PC-3 (cell line): ENCODE results near the gene CNTNAP2. TPM values are rescaled to one million over a fixed set of nuclear protein-coding genes. Genes with fewer than 3 reads are reported as not detected.

Experiments
- ATAC-seq: fragments of 200-7000 bp; cut with Tn5 transposase; 2 replicates; pipeline ENCODE4 v1.9.1; 2020; ENCODE audit warnings: mild to moderate bottlenecking, moderate library complexity
- BruUV-seq: library from RNA; stranded (reverse); fragments of 400-500 nt; replicated peaks from 2 replicates; lab custom pipeline; 2021; lab: Mats Ljungman, UMichigan
- CTCF ChIA-PET: fragments of 300-600 bp; sonication (Branson Sonifier 250); formaldehyde crosslinking; loops from one replicate; lab custom pipeline; 2022; ENCODE audit warnings: antibody characterized with exemption; lab: Charles Lee
- POLR2A ChIA-PET: fragments of 300-600 bp; sonication (Branson Sonifier 250); formaldehyde crosslinking; loops from one replicate; lab custom pipeline; 2022; ENCODE audit warnings: antibody characterized with exemption; ENCODE audit not compliant: unreplicated experiment; lab: Charles Lee
- DNase-seq: peaks from one replicate; pipeline ENCODE4 v3.0.0-alpha.2; 2015
- H2AFZ ChIP-seq: fragments of 300-600 bp; sonication (generic); 2 replicates; pipeline ENCODE4 v1.6.0; 2016; ENCODE audit warnings: antibody characterized with exemption, low read length
- H3F3A ChIP-seq: fragments of 300-600 bp; sonication (generic); one replicate; pipeline ENCODE4 v1.6.0; 2017; ENCODE audit warnings: antibody characterized with exemption, low read length, control low read depth, mild to moderate bottlenecking; ENCODE audit not compliant: unreplicated experiment
- H3K27ac ChIP-seq: fragments of 300-600 bp; sonication (generic); 2 replicates; pipeline ENCODE4 v1.5.1; 2016; ENCODE audit warnings: mild to moderate bottlenecking, low read length
- H3K27me3 ChIP-seq: fragments of 300-600 bp; sonication (generic); 2 replicates; pipeline ENCODE4 v1.6.1; 2016; ENCODE audit warnings: low read length, mixed read lengths
- H3K36me3 ChIP-seq: fragments of 300-600 bp; sonication (generic); 2 replicates; pipeline ENCODE4 v1.6.1; 2016; ENCODE audit warnings: low read depth, mixed run types, low read length, mixed read lengths
- H3K4me1 ChIP-seq: fragments of 300-600 bp; sonication (generic); 2 replicates; pipeline ENCODE4 v1.5.1; 2016; ENCODE audit warnings: low read length; ENCODE audit not compliant: insufficient read depth
- H3K4me2 ChIP-seq: fragments of 300-600 bp; sonication (generic); 2 replicates; pipeline ENCODE4 v1.6.0; 2016; ENCODE audit warnings: low read length
- H3K4me3 ChIP-seq: fragments of 300-600 bp; sonication (generic); 2 replicates; pipeline ENCODE4 v1.5.1; 2016; ENCODE audit warnings: mild to moderate bottlenecking, low read length, mixed read lengths
- H3K79me2 ChIP-seq: fragments of 300-600 bp; sonication (generic); 2 replicates; pipeline ENCODE4 v1.6.1; 2017; ENCODE audit warnings: low read length, mixed read lengths
- H3K9ac ChIP-seq: fragments of 300-600 bp; sonication (generic); 2 replicates; pipeline ENCODE4 v1.6.0; 2016; ENCODE audit warnings: mild to moderate bottlenecking, low read length
- H3K9me2 ChIP-seq: fragments of 300-600 bp; sonication (generic); replicated peaks from 2 replicates; pipeline ENCODE4 v1.6.1; 2016; ENCODE audit warnings: mixed run types, low read length, mixed read lengths
- H3K9me3 ChIP-seq: fragments of 300-600 bp; sonication (generic); 2 replicates; pipeline ENCODE4 v1.6.1; 2016; ENCODE audit warnings: low read length, mixed read lengths
- H4K20me1 ChIP-seq: fragments of 300-600 bp; sonication (generic); 2 replicates; pipeline ENCODE4 v1.6.1; 2016; ENCODE audit warnings: low read length, mixed read lengths
- EZH2 ChIP-seq: fragments of 300-600 bp; sonication (generic); IDR thresholded peaks from one replicate; pipeline ENCODE4 v1.6.1; 2017; ENCODE audit warnings: antibody characterized with exemption, mild to moderate bottlenecking, low read length; ENCODE audit not compliant: unreplicated experiment
- EZH2phosphoT487 ChIP-seq: fragments of 300-600 bp; sonication (generic); IDR thresholded peaks from 2 replicates; pipeline ENCODE4 v1.6.1; 2018; ENCODE audit warnings: mild to moderate bottlenecking, antibody characterized with exemption, low read length, borderline replicate concordance
- intact Hi-C: fragments of 100-400 bp; cut with micrococcal nuclease; formaldehyde crosslinking; loops from 2 replicates; pipeline ENCODE4 v1.9.0; 2023
- total RNA-seq: library from RNA; depleted of rRNA; stranded (reverse); fragments of >200 nt; gene quantifications from 2 replicates; pipeline ENCODE4 v1.2.3, GENCODE V29; 2014
- TF ChIP-seq, protein P1 (sequence below): fragments of 300-600 bp; sonication (generic); conservative IDR thresholded peaks from 2 replicates; pipeline ENCODE4 v1.5.1; 2017; ENCODE audit warnings: antibody characterized with exemption, low read depth, mild to moderate bottlenecking, low read length

The CNTNAP2 gene
- total RNA-seq, 1 experiment from 2014 or later = 1.5 TPM

DNA sequence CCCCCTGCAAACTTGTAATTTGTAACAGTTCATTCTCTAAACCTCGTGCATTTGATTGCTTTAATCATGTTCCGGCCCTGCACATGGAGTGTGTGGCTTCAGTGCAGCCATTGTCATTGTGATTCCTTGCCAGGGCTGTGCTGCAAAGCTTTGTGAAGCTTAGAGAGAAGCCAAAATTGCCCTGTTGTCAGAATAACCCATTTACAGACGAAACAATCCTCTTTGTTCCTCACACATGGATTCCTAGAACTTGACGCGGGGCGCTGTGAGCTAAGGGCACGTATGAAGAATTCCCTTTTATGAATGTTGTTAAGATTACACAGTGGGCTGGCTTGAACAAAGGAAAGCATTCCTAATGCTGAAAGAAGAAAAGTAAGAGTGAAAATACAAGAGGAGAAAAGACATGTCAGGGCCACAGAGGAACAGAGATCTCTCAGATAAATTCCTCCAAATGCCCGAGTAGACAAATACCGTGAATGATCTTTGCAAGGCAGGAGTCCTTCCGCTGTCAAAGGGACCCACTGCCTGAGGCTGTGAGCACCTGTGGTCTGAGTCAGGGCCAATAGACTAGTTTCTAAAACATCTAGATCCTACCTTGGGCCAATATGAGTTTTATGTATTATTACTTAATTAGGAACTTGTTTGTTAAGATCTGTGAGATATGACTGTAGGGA, 2268.5 kb downstream of the CNTNAP2 start:
- Histone ChIP-seq H2AFZ (no peak overlapping the region), H3F3A (no peaks in the 10 kb centered on the region), H3K27me3 (peaks cover 24% of the 10 kb centered on the region), H3K4me1 (no peaks in the 10 kb centered on the region), H3K79me2 (no peaks in the 10 kb centered on the region), H3K36me3 (no peaks in the 10 kb centered on the region), H3K4me2 (no peak overlapping the region), H3K27ac (no peak overlapping the region), H3K4me3 (no peak overlapping the region), H3K9ac (no peak overlapping the region), H4K20me1 (no peaks in the 10 kb centered on the region), H3K9me2 (no peaks in the 10 kb centered on the region), H3K9me3 (no peaks in the 10 kb centered on the region)
- TF ChIP-seq, protein P1, sequence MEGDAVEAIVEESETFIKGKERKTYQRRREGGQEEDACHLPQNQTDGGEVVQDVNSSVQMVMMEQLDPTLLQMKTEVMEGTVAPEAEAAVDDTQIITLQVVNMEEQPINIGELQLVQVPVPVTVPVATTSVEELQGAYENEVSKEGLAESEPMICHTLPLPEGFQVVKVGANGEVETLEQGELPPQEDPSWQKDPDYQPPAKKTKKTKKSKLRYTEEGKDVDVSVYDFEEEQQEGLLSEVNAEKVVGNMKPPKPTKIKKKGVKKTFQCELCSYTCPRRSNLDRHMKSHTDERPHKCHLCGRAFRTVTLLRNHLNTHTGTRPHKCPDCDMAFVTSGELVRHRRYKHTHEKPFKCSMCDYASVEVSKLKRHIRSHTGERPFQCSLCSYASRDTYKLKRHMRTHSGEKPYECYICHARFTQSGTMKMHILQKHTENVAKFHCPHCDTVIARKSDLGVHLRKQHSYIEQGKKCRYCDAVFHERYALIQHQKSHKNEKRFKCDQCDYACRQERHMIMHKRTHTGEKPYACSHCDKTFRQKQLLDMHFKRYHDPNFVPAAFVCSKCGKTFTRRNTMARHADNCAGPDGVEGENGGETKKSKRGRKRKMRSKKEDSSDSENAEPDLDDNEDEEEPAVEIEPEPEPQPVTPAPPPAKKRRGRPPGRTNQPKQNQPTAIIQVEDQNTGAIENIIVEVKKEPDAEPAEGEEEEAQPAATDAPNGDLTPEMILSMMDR = no peak
- TF ChIP-seq EZH2phosphoT487 = no peak
- no peak for TF ChIP-seq EZH2
- ChIA-PET CTCF (no interaction called here), POLR2A (no interaction called here)
- DNase-seq (no peak), ATAC-seq (no peak)
- intact Hi-C loops = no loop called here
- no TSS peak for BruUV-seq

DNA sequence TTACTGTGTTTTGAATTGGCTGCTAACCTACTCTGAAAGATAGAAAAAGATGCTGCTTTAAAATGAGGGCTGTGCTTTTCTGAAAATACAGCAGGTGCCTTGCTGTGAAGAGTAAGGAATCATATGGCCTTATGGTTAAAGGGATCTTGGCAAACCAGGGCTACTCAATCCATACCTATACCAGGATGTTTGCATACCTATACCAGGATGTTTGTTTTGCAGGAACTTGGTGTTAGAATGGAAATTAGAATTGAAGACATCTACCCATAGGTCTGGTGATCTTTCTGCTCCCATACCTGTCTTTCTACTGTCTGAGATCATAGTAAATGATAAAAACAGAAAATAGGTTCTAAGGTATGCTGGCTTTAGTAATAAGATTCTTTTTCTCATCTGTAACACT, 2273.8 kb downstream of the CNTNAP2 start:
- no peaks in the 10 kb centered on the region for H4K20me1 ChIP-seq
- H3K79me2 ChIP-seq = no peaks in the 10 kb centered on the region
- DNase-seq (no peak), ATAC-seq (no peak)
- H3K9me2 ChIP-seq = no peaks in the 10 kb centered on the region
- ChIA-PET POLR2A (no interaction called here), CTCF (no interaction called here)
- H3K4me3 ChIP-seq = no peak overlapping the region
- H2AFZ ChIP-seq = no peak overlapping the region
- H3K4me2 ChIP-seq = no peak overlapping the region
- H3K9me3 ChIP-seq = no peaks in the 10 kb centered on the region
- H3K9ac ChIP-seq = no peak overlapping the region
- H3K36me3 ChIP-seq = no peaks in the 10 kb centered on the region
- no TSS peak for BruUV-seq
- intact Hi-C loops = no loop called here
- H3K27ac ChIP-seq = no peak overlapping the region
- peaks cover 15% of the 10 kb centered on the region for H3K27me3 ChIP-seq
- H3K4me1 ChIP-seq = no peaks in the 10 kb centered on the region
- TF ChIP-seq EZH2phosphoT487 (no peak), EZH2 (no peak)
- TF ChIP-seq, protein P1 = no peak
- H3F3A ChIP-seq = no peaks in the 10 kb centered on the region

DNA sequence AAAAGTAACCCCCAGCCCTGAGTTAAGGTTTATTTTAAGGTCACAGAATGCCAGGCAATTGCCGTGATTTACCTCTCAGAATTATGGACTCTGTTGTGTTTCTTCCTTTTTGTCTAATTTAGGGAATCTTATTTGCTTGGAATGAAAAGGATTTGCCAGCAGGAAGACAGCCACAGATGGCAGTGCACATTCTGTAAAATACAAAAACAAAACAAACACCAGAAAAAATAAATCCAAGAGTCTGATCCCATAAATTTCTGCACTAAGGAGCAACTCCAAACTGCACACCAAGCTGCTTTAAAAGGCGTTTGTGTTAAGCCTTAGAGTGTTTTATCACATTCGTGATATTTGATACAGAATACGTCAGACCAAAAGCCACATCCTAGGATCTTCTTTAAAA, 2275.0 kb downstream of the CNTNAP2 start:
- POLR2A ChIA-PET = no interaction called here
- no peak overlapping the region for H2AFZ ChIP-seq
- no peak overlapping the region for H3K9ac ChIP-seq
- no peaks in the 10 kb centered on the region for H3K79me2 ChIP-seq
- H3K4me3 ChIP-seq = no peak overlapping the region
- H3K27me3 ChIP-seq = peaks cover 27% of the 10 kb centered on the region
- no peaks in the 10 kb centered on the region for H3F3A ChIP-seq
- H3K4me2 ChIP-seq = no peak overlapping the region
- no peak for ATAC-seq
- no peaks in the 10 kb centered on the region for H4K20me1 ChIP-seq
- H3K9me2 ChIP-seq = no peaks in the 10 kb centered on the region
- CTCF ChIA-PET = interaction anchor here (0.6 kb wide), 1 partner anchor 11 kb away, joined by 3 read pairs; no protein-coding TSS in a partner anchor
- no peaks in the 10 kb centered on the region for H3K4me1 ChIP-seq
- no peaks in the 10 kb centered on the region for H3K9me3 ChIP-seq
- TF ChIP-seq EZH2 (no peak), EZH2phosphoT487 (no peak)
- TF ChIP-seq, protein P1 = no peak
- BruUV-seq = no TSS peak
- DNase-seq = no peak
- H3K27ac ChIP-seq = no peak overlapping the region
- intact Hi-C loops = no loop called here
- H3K36me3 ChIP-seq = no peaks in the 10 kb centered on the region
